ENCODE results near the gene RNLS. TPM values are rescaled to one million over a fixed set of nuclear protein-coding genes. Genes with fewer than 3 reads are reported as not detected.

RNLS gene
- total RNA-seq, 2 experiments from 2014 or later = 0.95 to 2.7 TPM

GRCh38 chr10:88239212-88239611 lies 343.9 kb downstream of the RNLS start:
- POLR2A ChIA-PET = no interaction called here

GRCh38 chr10:88238615-88238914 lies 344.6 kb downstream of the RNLS start:
- Mint-ChIP-seq H3K4me3 (no peak overlapping the region), H3K9me3 (no peaks in the 10 kb centered on the region), H3K4me1 (ENCODE audit: low read depth) (peaks cover 15% of the 10 kb centered on the region), H3K36me3 (ENCODE audit: low read depth) (no peaks in the 10 kb centered on the region), H3K27ac (no peak overlapping the region), H3K27me3 (no peaks in the 10 kb centered on the region)
- Histone ChIP-seq H3K27ac (ENCODE audit: low read depth in 1 of 2, low read length in 2 of 2) (no peak overlapping the region), H3K27me3 (ENCODE audit: control insufficient read depth in 1 of 2, insufficient read depth in 2 of 2, low read length in 2 of 2) (no peaks in the 10 kb centered on the region), H3K9me3 (ENCODE audit: control insufficient read depth in 1 of 2, insufficient read depth in 1 of 2, low read length in 2 of 2) (no peaks in the 10 kb centered on the region), H3K4me3 (ENCODE audit: low read length) (no peak overlapping the region), H3K36me3 (ENCODE audit: insufficient read depth, low read length) (no peaks in the 10 kb centered on the region), H3K4me1 (ENCODE audit: insufficient read depth, low read length) (no peaks in the 10 kb centered on the region)
- TF ChIP-seq CTCF (IDR thresholded peaks at IDR 0.05) = no peak
- ATAC-seq (ENCODE audit: poor library complexity) (no peak), DNase-seq (no peak)
- intact Hi-C loops (cut with DNase I, micrococcal nuclease) = no loop called here
- CTCF ChIA-PET = no interaction called here
- POLR2A ChIA-PET = no interaction called here

More at GRCh38 chr10:88239212-88239611, 343.9 kb downstream of the RNLS start:
- Mint-ChIP-seq H3K4me3 (no peak overlapping the region), H3K4me1 (ENCODE audit: low read depth) (peaks cover 16% of the 10 kb centered on the region), H3K27ac (no peak overlapping the region), H3K36me3 (ENCODE audit: low read depth) (no peaks in the 10 kb centered on the region), H3K9me3 (no peaks in the 10 kb centered on the region), H3K27me3 (no peaks in the 10 kb centered on the region)
- Histone ChIP-seq H3K9me3 (ENCODE audit: control insufficient read depth in 1 of 2, insufficient read depth in 1 of 2, low read length in 2 of 2) (no peaks in the 10 kb centered on the region), H3K27me3 (ENCODE audit: control insufficient read depth in 1 of 2, insufficient read depth in 2 of 2, low read length in 2 of 2) (no peaks in the 10 kb centered on the region), H3K4me3 (ENCODE audit: low read length) (no peak overlapping the region), H3K36me3 (ENCODE audit: insufficient read depth, low read length) (no peaks in the 10 kb centered on the region), H3K4me1 (ENCODE audit: insufficient read depth, low read length) (peaks cover 2% of the 10 kb centered on the region), H3K27ac (ENCODE audit: low read depth in 1 of 2, low read length in 2 of 2) (no peak overlapping the region)
- ATAC-seq (ENCODE audit: poor library complexity) = no peak
- no peak for DNase-seq
- no peak for TF ChIP-seq CTCF (IDR thresholded peaks at IDR 0.05)
- intact Hi-C loops (cut with DNase I, micrococcal nuclease) = no loop called here
- CTCF ChIA-PET = no interaction called here

- ATAC-seq (ENCODE audit: poor library complexity) (no peak), DNase-seq (no peak)
- Histone ChIP-seq H3K36me3 (ENCODE audit: insufficient read depth, low read length) (no peaks in the 10 kb centered on the region), H3K4me1 (ENCODE audit: insufficient read depth, low read length) (no peaks in the 10 kb centered on the region), H3K27me3 (ENCODE audit: control insufficient read depth in 1 of 2, insufficient read depth in 2 of 2, low read length in 2 of 2) (no peaks in the 10 kb centered on the region), H3K4me3 (ENCODE audit: low read length) (no peak overlapping the region), H3K27ac (ENCODE audit: low read depth in 1 of 2, low read length in 2 of 2) (no peak overlapping the region), H3K9me3 (ENCODE audit: control insufficient read depth in 1 of 2, insufficient read depth in 1 of 2, low read length in 2 of 2) (no peaks in the 10 kb centered on the region)
- Mint-ChIP-seq H3K4me3 (no peak overlapping the region), H3K4me1 (ENCODE audit: low read depth) (peaks cover 15% of the 10 kb centered on the region), H3K36me3 (ENCODE audit: low read depth) (no peaks in the 10 kb centered on the region), H3K9me3 (no peaks in the 10 kb centered on the region), H3K27me3 (no peaks in the 10 kb centered on the region), H3K27ac (no peak overlapping the region)
- CTCF ChIA-PET = no interaction called here
- intact Hi-C loops (cut with DNase I, micrococcal nuclease) = no loop called here
- POLR2A ChIA-PET = no interaction called here
- no peak for TF ChIP-seq CTCF (IDR thresholded peaks at IDR 0.05)
These were observed 345.1 kb downstream of the RNLS start for GRCh38 chr10:88237896-88238614.

Measured in CD4-positive, alpha-beta T cell (primary cell).